Measurements from ENCODE around the gene PSPC1. TPM values are rescaled to one million over a fixed set of nuclear protein-coding genes. Genes with fewer than 3 reads are reported as not detected.

PSPC1 gene
- total RNA-seq, 1 donor from 2014 or later: 57.5 TPM

DNA sequence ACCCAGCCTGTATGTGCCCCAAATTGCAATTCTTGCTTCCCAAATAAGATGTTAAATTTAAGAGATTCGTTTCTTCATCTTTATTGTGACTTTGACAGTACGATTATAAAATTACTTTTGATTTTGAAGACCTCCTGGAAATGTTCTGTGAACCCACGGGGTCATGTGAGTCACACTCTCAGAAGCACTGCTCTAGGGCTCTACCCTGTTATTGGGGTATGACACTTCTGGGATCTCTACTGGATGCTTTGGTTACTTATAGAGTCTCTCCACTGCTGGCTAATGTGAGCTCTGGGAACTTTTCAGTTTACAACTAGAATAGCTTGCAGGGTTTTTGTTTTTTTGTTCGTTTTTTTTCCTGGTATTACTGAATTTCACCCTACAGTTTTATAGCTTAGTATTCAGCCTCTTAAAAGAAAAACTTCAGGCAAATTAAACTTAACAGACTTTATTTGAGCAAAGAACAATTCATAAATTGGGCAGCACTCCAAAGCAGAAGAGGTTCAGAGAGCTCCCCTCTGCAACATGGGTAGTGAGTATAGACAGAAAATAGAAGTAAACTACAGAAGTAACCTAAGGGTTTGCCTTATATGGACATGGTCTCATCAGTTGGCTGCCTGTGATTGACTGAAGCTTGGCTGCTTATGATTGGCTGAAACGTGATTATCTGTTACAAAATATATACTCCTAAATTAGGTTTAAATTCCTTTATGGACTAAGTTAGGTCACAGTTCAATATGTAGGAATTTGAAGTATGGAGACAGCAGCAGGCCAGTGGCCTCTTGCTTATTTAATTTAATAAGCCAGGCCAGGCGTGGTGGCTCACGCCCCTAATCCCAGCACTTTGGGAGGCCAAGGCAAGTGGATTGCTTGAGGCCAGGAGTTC, 28.5 kb upstream of the PSPC1 start:
- Histone ChIP-seq H3K4me3 (ENCODE audit: insufficient read depth, low read depth, low read length) (no peak overlapping the region), H4K20me1 (ENCODE audit: insufficient read depth, low read length) (no peaks in the 10 kb centered on the region), H3K27me3 (ENCODE audit: insufficient read depth, low read length) (no peaks in the 10 kb centered on the region), H3K36me3 (ENCODE audit: insufficient read depth, low read length) (no peaks in the 10 kb centered on the region), H3K9ac (ENCODE audit: low read length) (no peak overlapping the region), H3K9me3 (ENCODE audit: insufficient read depth, low read depth, low read length) (no peaks in the 10 kb centered on the region), H3K79me2 (ENCODE audit: insufficient read depth, low read length) (no peaks in the 10 kb centered on the region), H3K27ac (ENCODE audit: low read depth, low read length) (no peak overlapping the region), H3K4me1 (ENCODE audit: insufficient read depth, low read length) (no peaks in the 10 kb centered on the region), H2AFZ (ENCODE audit: low read depth, low read length) (no peak overlapping the region), H3K4me2 (ENCODE audit: low read length) (no peak overlapping the region)
- Mint-ChIP-seq H3K36me3 (ENCODE audit: low read depth, unreplicated experiment) (peaks cover 9% of the 10 kb centered on the region), H3K9me3 (ENCODE audit: unreplicated experiment) (peaks cover 2% of the 10 kb centered on the region), H3K4me1 (ENCODE audit: low read depth, unreplicated experiment) (no peaks in the 10 kb centered on the region), H3K4me3 (ENCODE audit: unreplicated experiment) (no peak overlapping the region), H3K27me3 (ENCODE audit: low read depth, unreplicated experiment) (no peaks in the 10 kb centered on the region), H3K27ac (ENCODE audit: unreplicated experiment) (no peak overlapping the region)
- TF ChIP-seq EZH2 (IDR thresholded peaks at IDR 0.05; ENCODE audit: insufficient read depth, low read length): no peak
- TF ChIP-seq, protein P1, sequence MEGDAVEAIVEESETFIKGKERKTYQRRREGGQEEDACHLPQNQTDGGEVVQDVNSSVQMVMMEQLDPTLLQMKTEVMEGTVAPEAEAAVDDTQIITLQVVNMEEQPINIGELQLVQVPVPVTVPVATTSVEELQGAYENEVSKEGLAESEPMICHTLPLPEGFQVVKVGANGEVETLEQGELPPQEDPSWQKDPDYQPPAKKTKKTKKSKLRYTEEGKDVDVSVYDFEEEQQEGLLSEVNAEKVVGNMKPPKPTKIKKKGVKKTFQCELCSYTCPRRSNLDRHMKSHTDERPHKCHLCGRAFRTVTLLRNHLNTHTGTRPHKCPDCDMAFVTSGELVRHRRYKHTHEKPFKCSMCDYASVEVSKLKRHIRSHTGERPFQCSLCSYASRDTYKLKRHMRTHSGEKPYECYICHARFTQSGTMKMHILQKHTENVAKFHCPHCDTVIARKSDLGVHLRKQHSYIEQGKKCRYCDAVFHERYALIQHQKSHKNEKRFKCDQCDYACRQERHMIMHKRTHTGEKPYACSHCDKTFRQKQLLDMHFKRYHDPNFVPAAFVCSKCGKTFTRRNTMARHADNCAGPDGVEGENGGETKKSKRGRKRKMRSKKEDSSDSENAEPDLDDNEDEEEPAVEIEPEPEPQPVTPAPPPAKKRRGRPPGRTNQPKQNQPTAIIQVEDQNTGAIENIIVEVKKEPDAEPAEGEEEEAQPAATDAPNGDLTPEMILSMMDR (IDR thresholded peaks at IDR 0.05; ENCODE audit: insufficient read depth, low read depth, low read length): no peak
- no peak for FAIRE-seq
- no peak for DNase-seq (ENCODE audit: low read depth)

DNA sequence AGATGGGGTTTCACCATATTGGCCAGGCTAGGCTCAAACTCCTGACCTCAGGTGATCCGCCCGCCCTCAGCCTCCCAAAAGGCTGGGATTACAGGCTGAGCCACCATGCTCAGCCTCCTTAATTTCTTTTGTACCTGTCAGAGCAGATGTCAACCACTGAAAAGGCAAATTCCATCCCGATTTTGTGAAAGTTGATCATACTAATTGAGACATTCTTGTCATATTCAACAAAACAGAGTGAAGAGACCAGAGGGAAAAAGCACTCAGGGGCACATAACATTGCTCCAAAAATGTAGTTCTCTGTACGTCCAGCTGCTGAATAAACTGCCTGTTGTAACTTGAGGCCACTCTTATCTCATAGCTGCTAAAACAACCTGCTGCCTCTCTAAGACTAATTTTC, 27.4 kb upstream of the PSPC1 start:
- H4K20me1 ChIP-seq (ENCODE audit: insufficient read depth, low read length): no peaks in the 10 kb centered on the region
- Mint-ChIP-seq H3K9me3 (ENCODE audit: unreplicated experiment) (peaks cover 2% of the 10 kb centered on the region), H3K27me3 (ENCODE audit: low read depth, unreplicated experiment) (no peaks in the 10 kb centered on the region), H3K4me3 (ENCODE audit: unreplicated experiment) (no peak overlapping the region), H3K27ac (ENCODE audit: unreplicated experiment) (no peak overlapping the region), H3K36me3 (ENCODE audit: low read depth, unreplicated experiment) (peaks cover 9% of the 10 kb centered on the region), H3K4me1 (ENCODE audit: low read depth, unreplicated experiment) (no peaks in the 10 kb centered on the region)
- H3K27me3 ChIP-seq (ENCODE audit: insufficient read depth, low read length): no peaks in the 10 kb centered on the region
- no peak overlapping the region for H3K9ac ChIP-seq (ENCODE audit: low read length)
- FAIRE-seq: no peak
- no peaks in the 10 kb centered on the region for H3K79me2 ChIP-seq (ENCODE audit: insufficient read depth, low read length)
- no peaks in the 10 kb centered on the region for H3K36me3 ChIP-seq (ENCODE audit: insufficient read depth, low read length)
- no peak for TF ChIP-seq EZH2 (IDR thresholded peaks at IDR 0.05; ENCODE audit: insufficient read depth, low read length)
- TF ChIP-seq, protein P1 (IDR thresholded peaks at IDR 0.05; ENCODE audit: insufficient read depth, low read depth, low read length): no peak
- no peaks in the 10 kb centered on the region for H3K9me3 ChIP-seq (ENCODE audit: insufficient read depth, low read depth, low read length)
- H3K4me3 ChIP-seq (ENCODE audit: insufficient read depth, low read depth, low read length): no peak overlapping the region
- H3K27ac ChIP-seq (ENCODE audit: low read depth, low read length): no peak overlapping the region
- H3K4me1 ChIP-seq (ENCODE audit: insufficient read depth, low read length): no peaks in the 10 kb centered on the region
- no peak for DNase-seq (ENCODE audit: low read depth)
- no peak overlapping the region for H2AFZ ChIP-seq (ENCODE audit: low read depth, low read length)
- no peak overlapping the region for H3K4me2 ChIP-seq (ENCODE audit: low read length)

DNA sequence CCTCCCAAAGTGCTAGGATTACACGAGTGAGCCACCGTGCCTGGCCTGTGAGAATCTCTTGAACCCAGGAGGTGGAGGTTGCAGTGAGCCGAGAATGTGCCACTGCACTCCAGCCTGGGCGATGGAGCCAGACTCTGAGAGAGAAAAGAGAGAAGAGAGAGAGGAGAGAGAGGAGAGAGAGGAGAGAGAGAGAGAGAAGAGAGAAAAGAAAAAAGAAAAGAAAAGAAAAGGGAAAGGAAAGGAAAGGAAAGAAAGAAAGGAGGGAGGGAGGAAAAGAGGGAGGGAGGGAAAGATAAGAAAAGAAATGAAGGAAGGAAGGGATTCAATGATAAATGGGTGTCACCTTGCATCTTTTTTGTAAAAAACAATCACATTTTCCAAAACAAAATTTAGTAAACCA, 23.0 kb upstream of the PSPC1 start:
- Histone ChIP-seq H3K4me1 (ENCODE audit: insufficient read depth, low read length) (no peaks in the 10 kb centered on the region), H4K20me1 (ENCODE audit: insufficient read depth, low read length) (no peaks in the 10 kb centered on the region), H3K36me3 (ENCODE audit: insufficient read depth, low read length) (no peaks in the 10 kb centered on the region), H3K79me2 (ENCODE audit: insufficient read depth, low read length) (no peaks in the 10 kb centered on the region), H3K27ac (ENCODE audit: low read depth, low read length) (no peak overlapping the region), H3K9ac (ENCODE audit: low read length) (no peak overlapping the region), H3K27me3 (ENCODE audit: insufficient read depth, low read length) (no peaks in the 10 kb centered on the region), H3K4me2 (ENCODE audit: low read length) (no peak overlapping the region), H2AFZ (ENCODE audit: low read depth, low read length) (no peak overlapping the region), H3K9me3 (ENCODE audit: insufficient read depth, low read depth, low read length) (no peaks in the 10 kb centered on the region), H3K4me3 (ENCODE audit: insufficient read depth, low read depth, low read length) (no peak overlapping the region)
- Mint-ChIP-seq H3K36me3 (ENCODE audit: low read depth, unreplicated experiment) (peaks cover 4% of the 10 kb centered on the region), H3K27ac (ENCODE audit: unreplicated experiment) (no peak overlapping the region), H3K4me1 (ENCODE audit: low read depth, unreplicated experiment) (no peaks in the 10 kb centered on the region), H3K4me3 (ENCODE audit: unreplicated experiment) (no peak overlapping the region), H3K27me3 (ENCODE audit: low read depth, unreplicated experiment) (no peaks in the 10 kb centered on the region), H3K9me3 (ENCODE audit: unreplicated experiment) (no peaks in the 10 kb centered on the region)
- no peak for TF ChIP-seq EZH2 (IDR thresholded peaks at IDR 0.05; ENCODE audit: insufficient read depth, low read length)
- TF ChIP-seq, protein P1 (IDR thresholded peaks at IDR 0.05; ENCODE audit: insufficient read depth, low read depth, low read length): no peak
- FAIRE-seq: no peak
- no peak for DNase-seq (ENCODE audit: low read depth)
